ENCODE results near the gene FOXRED2.

FOXRED2 gene

GRCh38 chr22:36549033-36549432, 42.2 kb upstream of the FOXRED2 start:
- peak overlapping the region; percentile 75 for H2AFZ ChIP-seq (ENCODE audit: low read depth, low read length)
- H3K27ac ChIP-seq (ENCODE audit: low read length) = no peak overlapping the region
- H3K36me3 ChIP-seq (replicated peaks; ENCODE audit: low read depth, low read length) = no peaks in the 10 kb centered on the region
- peak overlapping the region; percentile 25 for H3K4me2 ChIP-seq (ENCODE audit: low read length)
- no peak overlapping the region for H3K9ac ChIP-seq (ENCODE audit: low read length)
- TF ChIP-seq CTCF (IDR thresholded peaks at IDR 0.05; ENCODE audit: low read depth, low read length) (no peak), EZH2phosphoT487 (IDR thresholded peaks at IDR 0.05; ENCODE audit: low read depth) (no peak)
- H3K79me2 ChIP-seq (ENCODE audit: low read length) = no peaks in the 10 kb centered on the region
- H3K27me3 ChIP-seq (ENCODE audit: low read depth, low read length) = peaks cover 24% of the 10 kb centered on the region
- H3K4me1 ChIP-seq (ENCODE audit: low read length) = peaks cover 20% of the 10 kb centered on the region
- H3K4me3 ChIP-seq (ENCODE audit: low read length) = peak overlapping the region; percentile 30
- no peaks in the 10 kb centered on the region for H4K20me1 ChIP-seq (ENCODE audit: insufficient read depth, low read length)
- no peaks in the 10 kb centered on the region for H3K9me3 ChIP-seq (ENCODE audit: insufficient read depth, low read length)

DNA sequence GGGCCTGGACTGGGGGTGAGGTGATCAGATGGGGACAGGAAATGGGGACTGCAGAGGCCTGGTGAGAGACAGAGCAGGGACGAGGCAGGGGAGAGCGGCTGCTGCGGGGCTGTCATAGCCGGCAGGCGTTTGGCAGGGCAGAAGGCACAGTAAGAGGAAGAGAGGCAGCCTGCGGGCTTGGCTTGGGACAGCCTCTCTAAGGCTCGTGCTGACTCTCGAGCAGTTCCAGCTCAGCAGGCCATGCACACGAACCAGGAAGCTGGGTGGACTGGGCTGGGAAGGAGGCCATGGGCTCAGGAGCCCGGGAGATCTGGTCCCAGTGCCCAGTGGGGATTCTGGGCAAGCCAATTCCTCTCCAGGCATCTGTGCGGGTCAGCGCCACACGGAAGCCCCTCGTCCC, 41.8 kb upstream of the FOXRED2 start:
- no peak overlapping the region for H3K27ac ChIP-seq (ENCODE audit: low read length)
- H2AFZ ChIP-seq (ENCODE audit: low read depth, low read length) = peak overlapping the region; percentile 75; the same call in 1 of the 2 replicates
- peaks cover 24% of the 10 kb centered on the region for H3K27me3 ChIP-seq (ENCODE audit: low read depth, low read length)
- no peaks in the 10 kb centered on the region for H3K36me3 ChIP-seq (replicated peaks; ENCODE audit: low read depth, low read length)
- peaks cover 20% of the 10 kb centered on the region for H3K4me1 ChIP-seq (ENCODE audit: low read length)
- no peak overlapping the region for H3K4me2 ChIP-seq (ENCODE audit: low read length)
- H3K9ac ChIP-seq (ENCODE audit: low read length) = no peak overlapping the region
- no peaks in the 10 kb centered on the region for H4K20me1 ChIP-seq (ENCODE audit: insufficient read depth, low read length)
- H3K79me2 ChIP-seq (ENCODE audit: low read length) = no peaks in the 10 kb centered on the region
- no peak for TF ChIP-seq EZH2phosphoT487 (IDR thresholded peaks at IDR 0.05; ENCODE audit: low read depth)
- TF ChIP-seq CTCF (IDR thresholded peaks at IDR 0.05; ENCODE audit: low read depth, low read length) = no peak
- no peak overlapping the region for H3K4me3 ChIP-seq (ENCODE audit: low read length)
- H3K9me3 ChIP-seq (ENCODE audit: insufficient read depth, low read length) = no peaks in the 10 kb centered on the region

DNA sequence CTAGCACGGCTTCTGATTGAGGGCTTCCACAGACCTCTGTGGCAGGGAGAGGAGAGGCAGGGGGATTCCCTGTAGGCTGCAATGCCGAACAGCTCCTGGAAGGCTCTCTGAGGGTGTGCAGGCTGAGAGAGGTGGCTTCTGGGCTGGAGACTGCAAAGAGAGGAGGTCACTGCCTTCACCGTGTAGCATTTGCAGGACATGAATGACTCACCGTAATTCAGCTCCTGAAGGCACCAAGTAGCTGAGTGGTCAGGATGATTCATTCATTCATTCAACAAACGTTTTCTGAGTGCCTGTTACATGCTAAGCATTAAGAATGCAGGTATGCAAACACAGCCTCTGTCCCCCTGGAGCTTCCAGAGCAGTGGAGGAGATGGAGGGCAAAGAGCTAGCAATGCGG, 40.1 kb upstream of the FOXRED2 start:
- peaks cover 21% of the 10 kb centered on the region for H3K27me3 ChIP-seq (ENCODE audit: low read depth, low read length)
- peak overlapping the region; percentile 83 for H3K4me2 ChIP-seq (ENCODE audit: low read length)
- no peak overlapping the region for H3K27ac ChIP-seq (ENCODE audit: low read length)
- H3K4me3 ChIP-seq (ENCODE audit: low read length) = no peak overlapping the region
- TF ChIP-seq CTCF (IDR thresholded peaks at IDR 0.05; ENCODE audit: low read depth, low read length) (no peak), EZH2phosphoT487 (IDR thresholded peaks at IDR 0.05; ENCODE audit: low read depth) (no peak)
- H2AFZ ChIP-seq (ENCODE audit: low read depth, low read length) = no peak overlapping the region
- H4K20me1 ChIP-seq (ENCODE audit: insufficient read depth, low read length) = no peaks in the 10 kb centered on the region
- peaks cover 15% of the 10 kb centered on the region for H3K4me1 ChIP-seq (ENCODE audit: low read length)
- no peak overlapping the region for H3K9ac ChIP-seq (ENCODE audit: low read length)
- H3K79me2 ChIP-seq (ENCODE audit: low read length) = no peaks in the 10 kb centered on the region
- H3K36me3 ChIP-seq (replicated peaks; ENCODE audit: low read depth, low read length) = no peaks in the 10 kb centered on the region
- H3K9me3 ChIP-seq (ENCODE audit: insufficient read depth, low read length) = no peaks in the 10 kb centered on the region

DNA sequence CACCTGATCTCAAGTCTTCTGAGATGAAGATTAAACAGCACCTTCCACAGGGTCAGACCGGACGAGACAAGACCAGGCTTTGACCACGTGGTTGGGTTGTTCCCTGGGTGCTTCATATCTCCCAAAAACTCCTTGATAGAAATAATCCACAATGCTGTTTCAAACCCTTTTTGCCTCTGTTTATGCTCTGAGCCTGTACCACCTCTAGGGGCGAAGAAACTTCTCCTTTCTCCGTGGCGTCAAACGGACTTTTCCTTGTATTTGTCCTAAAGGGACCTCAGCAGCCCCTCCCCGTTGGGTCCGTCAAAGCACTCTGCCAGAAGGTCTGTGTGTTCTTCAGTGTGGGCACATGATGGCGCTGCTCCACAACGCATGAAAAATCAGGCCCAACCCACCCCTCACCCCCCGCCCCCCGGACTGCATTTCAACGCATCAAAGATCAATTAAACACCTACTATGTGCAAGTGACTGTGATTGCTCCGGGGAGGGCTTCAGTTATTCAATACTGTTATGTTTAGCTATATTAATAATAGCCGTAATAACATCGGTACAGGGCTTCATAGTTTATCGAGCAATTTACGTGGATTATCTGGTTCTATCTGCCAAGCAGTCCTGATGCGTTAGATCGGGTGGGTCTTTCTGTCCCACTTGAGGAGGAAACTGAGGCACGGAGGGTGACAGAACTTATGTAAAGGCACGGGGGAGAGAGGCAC, 39.4 kb upstream of the FOXRED2 start:
- Histone ChIP-seq H3K4me2 (ENCODE audit: low read length) (peak overlapping the region; percentile 83), H3K9ac (ENCODE audit: low read length) (peak overlapping the region; percentile 26; the same call in 1 of the 2 replicates)

More for the DNA sequence above, 39.4 kb upstream of the FOXRED2 start:
- H3K79me2 ChIP-seq (ENCODE audit: low read length) = no peaks in the 10 kb centered on the region
- no peaks in the 10 kb centered on the region for H3K36me3 ChIP-seq (replicated peaks; ENCODE audit: low read depth, low read length)
- H2AFZ ChIP-seq (ENCODE audit: low read depth, low read length) = peak overlapping the region; percentile 87
- peaks cover 14% of the 10 kb centered on the region for H3K27me3 ChIP-seq (ENCODE audit: low read depth, low read length)
- no peak overlapping the region for H3K27ac ChIP-seq (ENCODE audit: low read length)
- H3K4me1 ChIP-seq (ENCODE audit: low read length) = peaks cover 12% of the 10 kb centered on the region
- TF ChIP-seq CTCF (IDR thresholded peaks at IDR 0.05; ENCODE audit: low read depth, low read length) = peak; percentile 71
- TF ChIP-seq EZH2phosphoT487 (IDR thresholded peaks at IDR 0.05; ENCODE audit: low read depth) = no peak
- H3K9me3 ChIP-seq (ENCODE audit: insufficient read depth, low read length) = no peaks in the 10 kb centered on the region
- H3K4me3 ChIP-seq (ENCODE audit: low read length) = peak overlapping the region; percentile 53
- H4K20me1 ChIP-seq (ENCODE audit: insufficient read depth, low read length) = no peaks in the 10 kb centered on the region

All from OCI-LY3 (cell line).